Measurements from ENCODE around the gene EPC1. TPM values are rescaled to one million over a fixed set of nuclear protein-coding genes. Genes with fewer than 3 reads are reported as not detected.

The EPC1 gene
- total RNA-seq, 2 experiments from 2014 or later, result 27.1 to 27.3 TPM

DNA sequence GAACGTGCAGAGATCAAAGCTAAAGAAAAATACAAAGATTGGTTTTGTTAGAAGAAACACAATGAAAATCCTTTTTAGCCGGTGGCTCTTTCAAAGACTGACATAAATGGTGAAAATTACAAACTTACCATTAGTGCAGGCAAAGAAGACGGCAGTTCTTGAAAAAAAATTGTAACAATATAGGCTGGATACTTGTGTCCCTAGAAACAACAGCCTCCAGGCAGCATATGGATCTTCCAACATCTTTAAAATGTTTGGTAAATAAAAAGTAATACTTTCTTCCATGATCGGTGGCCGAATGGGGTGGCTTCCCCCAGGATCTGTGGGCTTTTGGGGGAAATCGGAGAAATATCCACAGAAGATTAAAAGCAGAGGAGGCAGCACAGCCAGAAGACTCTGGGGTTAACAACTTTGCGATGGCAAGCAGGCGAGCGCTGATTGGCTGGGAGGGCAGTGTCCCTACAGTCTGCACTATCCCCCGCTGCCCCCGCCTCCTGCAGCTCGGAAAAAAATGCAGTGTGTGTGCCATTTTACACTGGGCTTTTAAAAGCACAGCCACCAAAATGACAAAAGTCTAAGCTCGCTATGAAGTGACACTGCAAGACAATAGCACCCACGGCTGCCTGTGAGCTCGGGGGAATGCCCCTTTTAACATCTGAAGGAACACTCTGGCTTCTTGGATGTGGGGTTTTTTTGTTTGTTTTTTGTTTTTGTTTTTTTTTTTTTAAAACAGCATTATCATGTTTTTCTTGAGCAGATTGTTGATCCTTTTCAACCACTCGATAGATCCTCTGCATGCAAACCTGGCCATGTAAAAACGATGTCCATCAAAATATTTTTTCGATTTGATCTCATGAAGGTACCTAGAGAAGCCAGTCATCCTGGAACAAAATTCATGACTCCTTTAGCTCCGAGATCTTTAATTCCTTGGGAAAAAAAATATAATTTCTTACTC is 31.7 kb upstream of the EPC1 start:
- peaks cover 22% of the 10 kb centered on the region for H3K4me1 Mint-ChIP-seq (ENCODE audit: low read depth)
- ChIA-PET CTCF (interaction anchor here (0.9 to 4.3 kb wide), 7 partner anchors 9 to 79 kb away, joined by 3 to 23 read pairs (median 4); partner anchors contain the start of gene CCDC7), POLR2A (interaction anchor here (0.6 to 2.4 kb wide), 11 partner anchors 18 to 568 kb away, joined by 3 to 13 read pairs (median 5); partner anchors contain the start of gene CCDC7)
- H3K4me3 Mint-ChIP-seq, result no peak overlapping the region
- DNase-seq, result peak; percentile 96
- H3K27ac Mint-ChIP-seq, result no peak overlapping the region
- H3K36me3 Mint-ChIP-seq, result peaks cover 8% of the 10 kb centered on the region
- intact Hi-C loops (cut with micrococcal nuclease), result loop anchor here (1.0 to 5.0 kb wide), 8 partner anchors 35 to 754 kb away; partner anchors contain the start of genes CCDC7 and ITGB1
- peaks cover 6% of the 10 kb centered on the region for H3K9me3 Mint-ChIP-seq
- no peaks in the 10 kb centered on the region for H3K27me3 Mint-ChIP-seq

GRCh38 chr10:32377458-32378259 is 30.7 kb upstream of the EPC1 start:
- intact Hi-C loops (cut with micrococcal nuclease), result loop anchor here (1.0 to 5.0 kb wide), 11 partner anchors 9 to 755 kb away; partner anchors contain the start of genes CCDC7, EPC1 and ITGB1
- H3K27ac Mint-ChIP-seq, result no peak overlapping the region
- POLR2A ChIA-PET, result interaction anchor here (0.7 to 2.4 kb wide), 12 partner anchors 17 to 327 kb away, joined by 3 to 13 read pairs (median 5); partner anchors contain the start of genes CCDC7 and EPC1
- no peak overlapping the region for H3K4me3 Mint-ChIP-seq
- DNase-seq, result peak; percentile 44
- peaks cover 29% of the 10 kb centered on the region for H3K4me1 Mint-ChIP-seq (ENCODE audit: low read depth)
- CTCF ChIA-PET, result interaction anchor here (0.7 to 4.3 kb wide), 10 partner anchors 8 to 462 kb away, joined by 3 to 23 read pairs (median 4); partner anchors contain the start of gene CCDC7
- H3K27me3 Mint-ChIP-seq, result no peaks in the 10 kb centered on the region
- H3K9me3 Mint-ChIP-seq, result peaks cover 7% of the 10 kb centered on the region
- peaks cover 12% of the 10 kb centered on the region for H3K36me3 Mint-ChIP-seq

- peaks cover 35% of the 10 kb centered on the region for H3K4me1 Mint-ChIP-seq (ENCODE audit: low read depth)
- peaks cover 14% of the 10 kb centered on the region for H3K36me3 Mint-ChIP-seq
- intact Hi-C loops (cut with micrococcal nuclease), result loop anchor here (1.0 to 5.0 kb wide), 5 partner anchors 8 to 756 kb away; partner anchors contain the start of gene EPC1
- H3K27ac Mint-ChIP-seq, result peak overlapping the region; percentile 90
- DNase-seq, result no peak
- no peaks in the 10 kb centered on the region for H3K27me3 Mint-ChIP-seq
- no peak overlapping the region for H3K4me3 Mint-ChIP-seq
- POLR2A ChIA-PET, result interaction anchor here (0.7 to 2.1 kb wide), 2 partner anchors 29 to 203 kb away, joined by 3 to 6 read pairs; partner anchors contain the start of gene EPC1
- CTCF ChIA-PET, result interaction anchor here (1.1 to 4.3 kb wide), 6 partner anchors 10 to 132 kb away, joined by 3 to 23 read pairs (median 8); partner anchors contain the start of gene CCDC7
- peaks cover 7% of the 10 kb centered on the region for H3K9me3 Mint-ChIP-seq
These were observed 29.8 kb upstream of the EPC1 start for GRCh38 chr10:32376771-32377170.

DNA sequence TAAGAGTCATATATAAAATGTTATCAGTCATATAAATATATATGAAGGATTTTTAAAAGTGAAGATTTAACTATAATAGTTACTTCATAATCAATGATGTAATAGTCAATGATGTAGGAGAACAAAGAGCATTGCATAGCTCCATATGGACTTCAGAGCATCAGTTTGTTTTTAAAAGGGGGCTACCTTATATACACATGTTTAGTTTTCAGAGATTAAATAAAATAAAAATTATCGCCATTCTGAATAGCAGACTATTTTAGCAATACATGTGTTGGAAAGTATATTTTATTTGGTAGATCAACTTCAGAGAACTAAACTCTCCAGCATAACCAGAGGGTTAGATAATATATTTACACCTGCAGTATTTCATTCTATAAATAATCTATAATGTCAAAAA is 29.1 kb upstream of the EPC1 start:
- H3K27me3 Mint-ChIP-seq, result no peaks in the 10 kb centered on the region
- ChIA-PET CTCF (interaction anchor here (1.0 to 4.3 kb wide), 5 partner anchors 9 to 566 kb away, joined by 3 to 23 read pairs (median 4); partner anchors contain the start of gene CCDC7), POLR2A (interaction anchor here (0.6 to 2.1 kb wide), 3 partner anchors 9 to 28 kb away, joined by 3 to 6 read pairs (median 3); partner anchors contain the start of gene EPC1)
- H3K4me3 Mint-ChIP-seq, result no peak overlapping the region
- intact Hi-C loops (cut with micrococcal nuclease), result loop anchor here (2.0 to 5.0 kb wide), 3 partner anchors 57 to 756 kb away; no protein-coding TSS in a partner anchor
- H3K9me3 Mint-ChIP-seq, result peaks cover 7% of the 10 kb centered on the region
- H3K4me1 Mint-ChIP-seq (ENCODE audit: low read depth), result peaks cover 37% of the 10 kb centered on the region
- H3K27ac Mint-ChIP-seq, result peak overlapping the region; percentile 90
- H3K36me3 Mint-ChIP-seq, result peaks cover 14% of the 10 kb centered on the region
- no peak for DNase-seq

- Mint-ChIP-seq H3K4me3 (peak overlapping the region; percentile 66), H3K27me3 (no peaks in the 10 kb centered on the region), H3K4me1 (ENCODE audit: low read depth) (peaks cover 40% of the 10 kb centered on the region), H3K9me3 (peaks cover 7% of the 10 kb centered on the region), H3K27ac (peak overlapping the region; percentile 77), H3K36me3 (peaks cover 14% of the 10 kb centered on the region)
- no peak for DNase-seq
- ChIA-PET POLR2A (interaction anchor here (0.6 to 2.1 kb wide), 3 partner anchors 9 to 28 kb away, joined by 3 to 6 read pairs (median 3); partner anchors contain the start of gene EPC1), CTCF (interaction anchor here (1.0 to 4.3 kb wide), 5 partner anchors 9 to 567 kb away, joined by 3 to 23 read pairs (median 4); partner anchors contain the start of gene CCDC7)
- intact Hi-C loops (cut with micrococcal nuclease), result loop anchor here (2.0 to 5.0 kb wide), 3 partner anchors 57 to 757 kb away; no protein-coding TSS in a partner anchor
These were observed 28.7 kb upstream of the EPC1 start for GRCh38 chr10:32375631-32376030.

DNA sequence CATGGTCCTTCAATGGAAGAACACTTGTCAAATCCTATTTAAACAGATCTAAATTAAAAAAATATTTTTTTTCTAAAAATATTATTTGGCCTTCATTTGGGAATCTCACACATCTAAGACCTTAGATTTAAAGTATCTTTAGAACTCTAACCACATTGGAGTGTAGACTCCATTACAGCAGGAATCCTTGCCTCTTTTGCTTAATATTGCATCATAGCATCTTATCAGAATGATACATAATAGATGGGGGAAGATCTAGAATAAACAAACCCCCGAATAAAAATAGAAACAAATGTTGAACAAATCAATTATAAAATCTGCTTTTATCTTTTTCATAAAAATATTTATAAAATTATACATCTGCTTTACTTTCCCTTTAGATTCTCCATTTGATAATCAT is 27.6 kb upstream of the EPC1 start:
- CTCF ChIA-PET, result interaction anchor here (1.9 kb wide), 1 partner anchor 14 kb away, joined by 6 read pairs; no protein-coding TSS in a partner anchor
- Mint-ChIP-seq H3K4me1 (ENCODE audit: low read depth) (peaks cover 46% of the 10 kb centered on the region), H3K9me3 (peaks cover 7% of the 10 kb centered on the region), H3K4me3 (peak overlapping the region; percentile 66), H3K27ac (peak overlapping the region; percentile 77), H3K36me3 (peaks cover 14% of the 10 kb centered on the region), H3K27me3 (no peaks in the 10 kb centered on the region)
- POLR2A ChIA-PET, result no interaction called here
- DNase-seq, result no peak
- intact Hi-C loops (cut with micrococcal nuclease), result loop anchor here (5.0 kb wide), 2 partner anchors 743 to 758 kb away; no protein-coding TSS in a partner anchor

- POLR2A ChIA-PET, result interaction anchor here (0.6 kb wide), 1 partner anchor 28 kb away, joined by 3 read pairs; no protein-coding TSS in a partner anchor
- Mint-ChIP-seq H3K36me3 (peaks cover 14% of the 10 kb centered on the region), H3K9me3 (peaks cover 7% of the 10 kb centered on the region), H3K27ac (peak overlapping the region; percentile 16), H3K4me3 (no peak overlapping the region), H3K4me1 (ENCODE audit: low read depth) (peaks cover 51% of the 10 kb centered on the region), H3K27me3 (no peaks in the 10 kb centered on the region)
- no peak for DNase-seq
- CTCF ChIA-PET, result interaction anchor here (1.0 to 1.9 kb wide), 4 partner anchors 12 to 782 kb away, joined by 3 to 6 read pairs (median 3); partner anchors contain the start of gene CCDC7
- intact Hi-C loops (cut with micrococcal nuclease), result no loop called here
These were observed 26.5 kb upstream of the EPC1 start for GRCh38 chr10:32373496-32373895.

GRCh38 chr10:32373031-32373430 is 26.1 kb upstream of the EPC1 start:
- H3K36me3 Mint-ChIP-seq, result peaks cover 14% of the 10 kb centered on the region
- H3K9me3 Mint-ChIP-seq, result peaks cover 7% of the 10 kb centered on the region
- H3K4me3 Mint-ChIP-seq, result no peak overlapping the region
- DNase-seq, result no peak
- intact Hi-C loops (cut with micrococcal nuclease), result no loop called here
- ChIA-PET POLR2A (interaction anchor here (0.6 to 1.2 kb wide), 3 partner anchors 21 to 27 kb away, joined by 3 to 4 read pairs (median 3); no protein-coding TSS in a partner anchor), CTCF (interaction anchor here (0.6 to 1.9 kb wide), 5 partner anchors 12 to 782 kb away, joined by 3 to 6 read pairs (median 3); partner anchors contain the start of gene CCDC7)
- no peak overlapping the region for H3K27ac Mint-ChIP-seq
- H3K4me1 Mint-ChIP-seq (ENCODE audit: low read depth), result peaks cover 54% of the 10 kb centered on the region
- H3K27me3 Mint-ChIP-seq, result no peaks in the 10 kb centered on the region

DNA sequence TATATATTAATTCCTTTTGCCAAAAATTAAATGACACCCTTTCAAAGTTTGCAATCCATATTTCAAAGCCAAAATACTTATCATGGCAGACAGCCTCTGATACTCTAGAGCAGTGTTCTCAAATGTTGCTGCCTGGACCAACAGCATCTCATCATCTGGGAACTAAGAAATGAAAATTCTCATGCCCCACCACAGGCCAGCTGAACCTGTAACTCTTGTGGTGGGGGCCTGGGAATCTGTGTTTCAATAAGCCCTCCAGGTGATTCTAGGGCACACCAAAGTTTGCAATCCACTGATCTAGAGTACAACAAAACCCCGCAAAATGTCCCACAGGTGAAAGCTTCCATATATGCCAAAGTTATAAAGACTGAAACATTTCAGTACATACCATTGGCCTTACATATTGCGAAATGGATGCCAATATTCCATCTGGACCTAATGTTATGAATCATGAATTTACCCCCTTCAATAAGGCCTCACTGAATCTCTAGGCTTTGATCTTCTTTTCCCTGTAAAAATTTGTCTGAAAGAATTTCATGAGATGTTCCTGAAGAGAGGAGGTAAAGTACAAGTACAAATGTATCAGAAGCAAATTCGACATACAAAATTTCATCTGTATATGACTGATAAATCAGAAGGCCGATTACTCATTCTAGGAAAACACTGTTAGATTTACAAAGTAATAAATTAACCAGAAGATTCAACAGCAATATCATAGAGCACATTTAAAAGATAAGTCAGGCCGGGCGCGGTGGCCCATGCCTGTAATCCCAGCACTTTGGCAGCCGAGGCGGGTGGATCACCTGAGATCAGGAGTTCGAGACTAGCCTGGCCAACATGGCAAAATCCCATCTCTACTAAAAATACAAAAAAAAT is 25.3 kb upstream of the EPC1 start:
- Mint-ChIP-seq H3K27ac (peak overlapping the region; percentile 14), H3K4me1 (ENCODE audit: low read depth) (peaks cover 59% of the 10 kb centered on the region), H3K36me3 (peaks cover 14% of the 10 kb centered on the region), H3K27me3 (no peaks in the 10 kb centered on the region), H3K4me3 (no peak overlapping the region), H3K9me3 (peaks cover 7% of the 10 kb centered on the region)
- intact Hi-C loops (cut with micrococcal nuclease), result no loop called here
- ChIA-PET POLR2A (interaction anchor here (0.7 to 1.2 kb wide), 2 partner anchors 20 to 24 kb away, joined by 3 to 4 read pairs; no protein-coding TSS in a partner anchor), CTCF (interaction anchor here (0.6 to 1.1 kb wide), 3 partner anchors 15 to 121 kb away, joined by 3 read pairs; no protein-coding TSS in a partner anchor)
- DNase-seq, result peak; percentile 39

DNA sequence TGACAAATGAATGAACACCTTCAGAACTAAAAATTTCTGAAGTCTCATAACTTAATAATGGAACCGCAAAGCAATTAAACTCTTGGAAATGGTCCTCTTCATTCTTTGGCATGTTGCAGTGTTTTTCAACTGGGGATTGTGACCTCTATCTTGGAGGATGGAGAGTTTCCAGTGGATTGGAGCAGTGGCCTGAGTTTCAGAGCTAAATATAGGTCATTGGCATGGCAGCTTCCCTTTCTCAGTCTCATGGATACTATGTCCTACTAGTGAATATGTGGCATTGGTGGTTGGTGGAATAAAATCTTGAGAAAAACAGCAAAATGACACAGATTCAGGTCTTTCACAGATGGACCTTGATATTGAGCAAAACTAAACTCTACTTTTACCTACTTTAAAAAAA is 24.1 kb upstream of the EPC1 start:
- intact Hi-C loops (cut with micrococcal nuclease), result no loop called here
- DNase-seq, result no peak
- no peak overlapping the region for H3K4me3 Mint-ChIP-seq
- ChIA-PET POLR2A (no interaction called here), CTCF (interaction anchor here (1.0 to 5.4 kb wide), 7 partner anchors 8 to 180 kb away, joined by 3 to 40 read pairs (median 18); no protein-coding TSS in a partner anchor)
- H3K36me3 Mint-ChIP-seq, result peaks cover 12% of the 10 kb centered on the region
- H3K9me3 Mint-ChIP-seq, result peaks cover 7% of the 10 kb centered on the region
- peak overlapping the region; percentile 29 for H3K27ac Mint-ChIP-seq
- peaks cover 67% of the 10 kb centered on the region for H3K4me1 Mint-ChIP-seq (ENCODE audit: low read depth)
- H3K27me3 Mint-ChIP-seq, result no peaks in the 10 kb centered on the region

All from activated CD4-positive, alpha-beta memory T cell treated with anti-CD3 and anti-CD28 coated beads for 36 hours (primary cell).